ENCODE measurements around the gene ELN.

- TF ChIP-seq CTCF (IDR thresholded peaks at IDR 0.05; ENCODE audit: poor library complexity) (no peak), EZH2 (IDR thresholded peaks at IDR 0.05; ENCODE audit: borderline replicate concordance) (no peak), EZH2phosphoT487 (IDR thresholded peaks at IDR 0.05; ENCODE audit: low read depth, severe bottlenecking, unreplicated experiment) (no peak)
Measured at GRCh38 chr7:74032624-74033371, 4.8 kb downstream of the ELN start.

Data from hepatocyte (in vitro differentiated cells).